ENCODE results near the gene YY1. TPM values are rescaled to one million over a fixed set of nuclear protein-coding genes. Genes with fewer than 3 reads are reported as not detected.

YY1 gene
- total and polyA plus RNA-seq, 2 of the 8 experiments (the other 6 are each of a cell fraction or from before 2014, with no cell fraction given) = 26.4 to 106 TPM

- TF ChIP-seq TAF7 (optimal IDR thresholded peaks at IDR 0.05; ENCODE audit: borderline replicate concordance, low read depth, low read length) (no peak), PHF8 (conservative IDR thresholded peaks at IDR 0.05; ENCODE audit: low read depth, low read length) (no peak), EP300 (IDR thresholded peaks at IDR 0.05; ENCODE audit: borderline replicate concordance in 1 of 2, low read depth in 2 of 2, low read length in 2 of 2) (no peak)
Measured at GRCh38 chr14:100256339-100256895, 17.5 kb downstream of the YY1 start (continued).
